Esophagus muscularis mucosa (tissue), 3 donors: Measurements from ENCODE around the gene PRKCH.

Experiments
- POLR2A ChIP-seq: fragments of 450-650 bp; IDR thresholded peaks from one replicate; pipeline ENCODE4 v1.6.1; 2017; ENCODE audit warnings: antibody characterized with exemption, moderate library complexity, mild to moderate bottlenecking, low read depth
- POLR2AphosphoS5 ChIP-seq, 2 donors: sonication (generic); formaldehyde crosslinking; IDR thresholded peaks; one replicate each; pipeline ENCODE4 v1.6.1; 2017; ENCODE audit warnings: antibody characterized with exemption in 2 of 2
- TF ChIP-seq, protein P1 (sequence below), 3 experiments: fragments of 200-600 bp in 2 of 3; fragments of 450-650 bp in 1 of 3; sonication (generic) in 2 of 3; IDR thresholded peaks; one replicate each; pipeline ENCODE4 v1.5.1; 2017 to 2019; ENCODE audit warnings: antibody characterized with exemption in 3 of 3, mild to moderate bottlenecking in 2 of 3, moderate library complexity in 1 of 3

DNA sequence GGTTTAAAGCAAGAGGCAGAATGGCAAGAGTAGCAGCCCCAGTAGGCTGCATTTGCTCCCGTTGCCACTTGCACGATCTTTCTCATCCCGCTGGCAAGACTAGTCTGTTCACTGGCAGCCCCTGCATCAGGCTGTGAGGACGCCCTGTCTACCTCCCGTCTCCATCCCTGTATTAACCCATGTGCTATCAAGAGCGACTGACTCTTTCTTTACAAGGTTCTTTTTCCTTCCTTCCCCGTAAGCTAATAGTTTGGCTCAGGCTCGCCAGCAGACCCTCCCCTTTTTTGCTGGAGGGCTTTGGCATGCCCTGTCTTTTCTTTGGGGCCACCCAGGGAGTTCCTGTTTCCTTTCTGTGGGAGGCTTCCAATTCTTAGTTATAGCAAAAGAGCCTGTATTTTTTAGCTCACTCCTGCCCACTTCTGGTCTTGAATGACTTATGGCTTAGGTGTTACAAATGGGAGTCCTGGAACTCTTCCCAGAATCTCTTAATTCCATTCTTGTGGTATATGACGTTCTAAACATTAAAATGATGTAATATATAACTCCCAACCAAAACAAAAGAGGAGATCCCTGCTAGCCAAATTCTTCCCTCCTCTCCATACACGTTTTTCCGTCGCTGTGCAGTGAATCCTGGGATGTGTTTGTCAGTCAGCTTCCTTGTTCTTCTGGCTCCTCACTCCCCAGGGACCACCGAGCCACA, 149.0 kb downstream of the PRKCH start:
- TF ChIP-seq, protein P1, sequence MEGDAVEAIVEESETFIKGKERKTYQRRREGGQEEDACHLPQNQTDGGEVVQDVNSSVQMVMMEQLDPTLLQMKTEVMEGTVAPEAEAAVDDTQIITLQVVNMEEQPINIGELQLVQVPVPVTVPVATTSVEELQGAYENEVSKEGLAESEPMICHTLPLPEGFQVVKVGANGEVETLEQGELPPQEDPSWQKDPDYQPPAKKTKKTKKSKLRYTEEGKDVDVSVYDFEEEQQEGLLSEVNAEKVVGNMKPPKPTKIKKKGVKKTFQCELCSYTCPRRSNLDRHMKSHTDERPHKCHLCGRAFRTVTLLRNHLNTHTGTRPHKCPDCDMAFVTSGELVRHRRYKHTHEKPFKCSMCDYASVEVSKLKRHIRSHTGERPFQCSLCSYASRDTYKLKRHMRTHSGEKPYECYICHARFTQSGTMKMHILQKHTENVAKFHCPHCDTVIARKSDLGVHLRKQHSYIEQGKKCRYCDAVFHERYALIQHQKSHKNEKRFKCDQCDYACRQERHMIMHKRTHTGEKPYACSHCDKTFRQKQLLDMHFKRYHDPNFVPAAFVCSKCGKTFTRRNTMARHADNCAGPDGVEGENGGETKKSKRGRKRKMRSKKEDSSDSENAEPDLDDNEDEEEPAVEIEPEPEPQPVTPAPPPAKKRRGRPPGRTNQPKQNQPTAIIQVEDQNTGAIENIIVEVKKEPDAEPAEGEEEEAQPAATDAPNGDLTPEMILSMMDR (IDR thresholded peaks at IDR 0.05) = peak in 1 of 3 experiments; percentile 19
- TF ChIP-seq POLR2A (no peak), POLR2AphosphoS5 (IDR thresholded peaks at IDR 0.05) (no peak)
